Activated CD8-positive, alpha-beta memory T cell treated with anti-CD3 and anti-CD28 coated beads for 36 hours (primary cell): ENCODE results near the gene STAM. TPM values are rescaled to one million over a fixed set of nuclear protein-coding genes. Genes with fewer than 3 reads are reported as not detected.

Experiments used
- CTCF ChIA-PET: fragments of 350-600 bp; sonication (Branson Sonifier 250); formaldehyde crosslinking; loops from one replicate; lab custom pipeline; 2021; ENCODE audit warnings: antibody characterized with exemption; lab: Charles Lee
- POLR2A ChIA-PET: fragments of 350-600 bp; sonication (Branson Sonifier 250); formaldehyde crosslinking; loops from one replicate; lab custom pipeline; 2021; ENCODE audit warnings: antibody characterized with exemption; lab: Charles Lee
- total RNA-seq, 2 experiments: library from RNA; stranded (reverse); gene quantifications; one replicate each; pipeline ENCODE4 v1.2.3, GENCODE V29; 2021

Gene STAM
- total RNA-seq, 2 experiments from 2014 or later = 21.2 to 24.2 TPM

DNA sequence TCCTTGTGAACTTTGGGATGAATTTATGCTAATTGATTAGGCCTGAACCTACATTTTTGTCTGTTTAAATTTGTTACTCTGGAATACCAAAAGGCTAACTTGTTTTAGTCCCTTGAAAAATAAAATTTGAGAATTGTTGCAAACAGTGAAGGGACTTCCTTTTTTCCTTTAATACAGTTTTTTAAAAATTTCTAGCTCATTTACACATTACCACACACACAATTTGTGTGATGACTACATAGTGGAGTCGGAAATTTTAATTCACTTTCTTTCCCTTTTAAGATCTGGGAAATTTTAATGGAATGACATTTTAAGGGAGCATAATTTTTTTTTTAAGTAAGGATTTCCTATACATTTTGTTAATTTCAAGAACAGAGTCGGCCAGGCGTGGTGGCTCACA is 99.5 kb downstream of the STAM start:
- ChIA-PET CTCF (no interaction called here), POLR2A (no interaction called here)

DNA sequence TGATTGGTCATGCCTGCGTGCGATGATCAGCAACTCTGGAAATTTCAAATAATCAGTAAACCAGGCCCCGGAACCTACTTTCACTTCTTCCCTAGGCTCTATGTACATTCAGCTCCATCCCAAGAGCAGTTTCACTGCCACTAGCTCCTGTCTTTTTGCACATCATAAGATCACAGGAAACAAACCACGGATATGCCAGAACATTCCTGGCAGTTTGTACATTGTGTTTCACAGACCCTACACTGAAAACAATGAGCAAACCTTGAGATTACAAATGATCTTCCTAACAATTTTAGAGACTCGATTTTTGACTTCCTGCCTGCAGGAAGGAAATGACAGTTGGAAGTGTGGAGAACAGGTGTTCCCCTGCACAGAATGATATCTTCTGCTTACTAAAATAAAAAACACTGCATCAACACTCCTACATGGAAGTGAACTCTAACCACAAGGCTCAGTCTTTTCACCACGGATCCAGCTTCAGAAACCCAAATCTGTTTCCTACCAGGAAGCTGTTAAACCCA is 100.5 kb downstream of the STAM start:
- ChIA-PET POLR2A (no interaction called here), CTCF (no interaction called here)

DNA sequence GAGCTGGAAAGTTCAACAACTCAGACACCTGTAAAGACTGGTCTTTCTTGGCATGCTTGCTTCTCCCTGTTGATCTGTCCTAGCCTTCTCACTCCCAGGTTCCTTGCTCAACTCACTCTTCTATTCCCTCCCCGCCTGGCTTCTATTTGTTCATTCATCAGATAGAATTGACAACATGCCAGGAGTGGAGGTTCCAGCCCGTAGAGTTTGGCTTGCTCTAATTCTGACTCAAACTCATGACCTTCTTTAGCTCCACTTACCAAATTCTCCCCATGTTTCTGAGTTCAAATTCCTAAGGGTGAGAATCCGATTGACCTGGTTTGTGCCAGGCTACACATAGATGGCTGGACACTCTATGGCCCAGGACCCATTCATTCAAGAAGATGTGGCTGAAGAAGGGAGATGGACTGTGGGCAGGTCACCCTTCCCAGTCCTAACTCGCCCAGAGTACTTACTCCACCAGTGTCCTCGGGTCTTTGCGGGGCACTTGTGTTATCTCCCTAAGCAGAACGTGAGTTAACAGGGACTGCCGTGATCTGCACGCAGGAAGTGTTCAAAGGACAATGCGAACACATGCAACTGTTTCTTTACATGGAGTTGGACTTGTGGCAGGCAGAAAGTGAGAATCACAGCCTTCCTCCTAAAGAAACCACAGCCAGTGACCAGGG is 104.1 kb downstream of the STAM start:
- ChIA-PET CTCF (interaction anchor here (0.8 kb wide), 1 partner anchor 14 kb away, joined by 3 read pairs; no protein-coding TSS in a partner anchor), POLR2A (no interaction called here)

DNA sequence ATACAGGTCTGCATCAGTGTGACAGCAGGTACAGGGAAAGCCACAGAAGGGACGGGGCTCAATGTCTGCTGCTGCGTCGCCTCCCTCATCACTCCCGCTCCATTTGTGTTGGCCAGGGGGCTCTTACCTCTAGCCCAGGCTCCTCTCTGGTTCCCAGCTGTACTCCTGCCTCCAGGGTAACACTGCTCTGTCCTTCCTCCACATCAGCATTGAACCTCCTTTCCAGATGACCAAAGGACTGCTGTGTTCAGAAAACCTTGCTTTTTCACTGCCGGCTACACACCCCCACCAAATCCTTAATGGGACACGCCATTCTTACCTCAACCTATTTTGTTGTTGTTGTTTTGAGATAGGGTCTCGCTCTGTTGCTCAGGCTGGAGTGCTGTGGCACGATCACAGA is 105.9 kb downstream of the STAM start:
- CTCF ChIA-PET = no interaction called here
- POLR2A ChIA-PET = no interaction called here

DNA sequence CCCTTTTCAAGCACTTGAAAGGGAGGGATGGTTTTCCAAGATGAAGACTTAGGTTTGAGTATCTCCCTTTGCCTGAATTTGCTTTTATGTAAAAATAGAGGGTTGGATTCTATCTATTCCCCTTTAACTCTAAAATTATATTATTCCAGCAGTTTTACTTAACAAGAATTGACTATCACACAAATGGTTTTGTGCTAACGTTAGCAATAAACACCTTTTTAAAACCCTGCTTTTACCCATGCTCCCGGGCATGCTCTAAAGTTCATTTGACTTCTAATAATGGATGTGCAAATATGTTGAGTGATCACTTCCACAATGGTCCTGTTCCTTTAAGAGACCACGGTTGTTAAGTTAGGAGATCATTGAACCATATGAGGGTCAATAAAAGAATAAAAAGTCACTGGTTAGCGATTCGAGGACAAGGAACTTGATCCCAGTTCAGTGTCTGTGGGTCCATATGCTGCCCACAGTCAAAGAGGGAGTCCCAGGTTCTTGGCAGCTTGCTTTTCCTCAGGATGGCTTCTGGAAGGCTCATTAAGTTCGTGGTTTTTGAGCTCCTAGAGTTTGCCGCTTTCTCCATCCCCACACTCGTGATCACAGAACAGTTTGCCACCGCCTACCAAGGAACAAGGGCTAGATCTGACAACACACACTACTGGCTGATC is 108.0 kb downstream of the STAM start, which contains the start of gene TMEM236:
Gene TMEM236 (plus strand): TSS at position 421 of the 665 bp plus-strand sequence. CDS start 95 bp downstream, at position 516.
- POLR2A ChIA-PET = no interaction called here
- CTCF ChIA-PET = no interaction called here

DNA sequence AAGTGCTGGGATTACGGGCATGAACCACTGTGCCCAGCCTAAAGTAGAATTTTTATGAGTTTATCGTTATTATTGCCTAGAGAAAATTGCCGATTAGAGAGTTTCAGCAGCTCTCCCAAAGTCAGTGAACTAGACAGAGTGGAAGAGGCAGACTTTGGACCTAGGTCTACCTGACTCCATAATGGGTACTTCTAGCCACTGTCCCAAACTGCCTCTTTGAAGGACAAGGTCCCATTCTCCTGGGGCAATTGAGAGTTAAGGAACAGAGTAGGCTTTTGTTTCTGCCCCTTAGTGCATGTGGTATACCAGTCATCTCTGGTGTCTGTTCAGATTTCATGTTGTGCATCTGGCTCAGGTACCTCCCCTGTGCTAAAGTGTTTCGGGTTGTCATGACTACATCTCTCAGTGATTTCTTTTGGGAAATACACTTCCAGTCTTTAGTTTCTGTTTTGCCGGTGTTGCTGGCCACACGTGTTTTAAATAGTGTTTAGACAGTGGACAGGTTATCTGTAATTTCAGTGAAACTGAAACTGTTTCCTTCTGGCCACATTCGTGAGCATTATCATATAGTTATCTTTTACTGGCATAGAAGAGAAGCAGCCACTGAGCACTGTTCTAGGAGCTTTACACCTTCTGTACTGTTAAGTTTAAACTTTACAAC is 112.7 kb downstream of the STAM start:
- ChIA-PET POLR2A (no interaction called here), CTCF (no interaction called here)

DNA sequence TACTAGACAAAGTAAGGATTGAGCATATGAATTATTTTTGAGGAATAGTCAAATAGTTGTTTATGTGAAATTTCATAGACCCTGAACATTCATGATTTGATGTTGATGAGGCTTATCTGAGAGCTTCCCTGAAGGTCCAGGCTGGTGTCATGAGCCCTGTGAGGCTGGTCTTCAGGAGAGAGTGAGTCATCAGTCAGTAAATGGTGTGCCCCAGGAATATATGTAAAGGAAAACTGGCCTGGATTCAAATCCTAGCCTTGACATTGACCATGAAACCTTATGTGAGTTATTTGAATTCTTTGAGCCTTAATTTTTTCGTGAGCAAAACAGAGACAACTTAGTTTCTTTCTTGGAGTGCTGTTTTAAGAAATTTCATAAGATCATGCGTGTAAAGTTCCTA is 114.2 kb downstream of the STAM start:
- ChIA-PET POLR2A (no interaction called here), CTCF (interaction anchor here (1.0 kb wide), 1 partner anchor 13 kb away, joined by 5 read pairs; no protein-coding TSS in a partner anchor)

DNA sequence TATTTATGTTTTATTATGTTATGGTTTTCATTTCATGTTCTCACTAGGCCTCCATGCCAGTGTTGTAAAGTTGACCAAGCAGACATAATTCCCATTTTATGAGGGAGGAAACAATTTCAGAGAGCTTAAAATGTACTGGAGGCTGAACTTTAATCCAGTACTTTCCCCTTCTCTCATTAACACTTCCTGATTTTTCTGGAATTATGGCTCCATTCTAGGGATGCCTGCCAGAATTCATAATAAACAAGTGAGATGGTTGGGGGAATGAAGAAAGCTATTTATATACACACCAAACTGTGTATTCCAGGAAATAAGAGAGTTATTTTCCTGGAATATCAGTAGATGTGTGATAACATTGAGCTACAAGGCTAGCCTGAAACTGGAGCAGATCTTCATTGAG is 114.9 kb downstream of the STAM start:
- POLR2A ChIA-PET = no interaction called here
- CTCF ChIA-PET = no interaction called here

DNA sequence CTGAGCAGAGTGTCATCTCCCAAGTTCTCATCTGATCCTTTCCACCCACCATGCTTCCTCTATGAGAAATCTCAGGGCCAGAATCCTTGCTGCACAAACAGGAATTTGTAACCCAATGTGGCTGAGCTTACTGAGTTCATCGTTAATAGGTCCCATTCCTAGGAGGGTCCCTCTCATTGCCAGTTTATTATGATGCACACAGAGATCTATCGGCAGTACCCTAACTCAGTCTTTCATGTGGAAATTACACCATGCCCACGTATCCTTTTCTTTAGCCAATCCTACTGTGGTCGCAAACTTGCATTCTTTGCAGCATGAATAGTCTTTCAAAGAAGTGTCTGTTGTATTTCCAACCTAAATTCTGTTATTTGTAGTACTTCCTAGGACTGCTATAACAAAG is 120.2 kb downstream of the STAM start:
- CTCF ChIA-PET = no interaction called here
- POLR2A ChIA-PET = no interaction called here

DNA sequence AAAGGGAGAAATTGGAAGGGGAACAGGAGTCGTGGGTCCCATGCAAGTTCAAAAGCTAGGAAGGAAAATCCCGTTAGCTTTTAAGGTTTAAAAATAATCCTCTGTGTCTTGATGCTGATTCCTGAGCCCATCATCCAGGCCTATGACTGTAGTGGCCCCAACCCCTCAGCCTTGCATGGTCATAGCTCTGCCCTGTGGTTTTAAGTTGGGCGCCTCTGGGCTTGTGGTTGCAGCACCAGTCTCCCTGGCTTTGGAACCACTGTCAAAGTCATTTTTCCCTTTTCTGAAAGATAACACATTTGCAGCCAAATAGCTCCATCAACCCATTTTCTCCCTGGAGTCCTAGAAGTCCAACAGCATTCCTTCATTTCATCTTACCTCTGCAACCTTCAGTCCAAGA is 121.7 kb downstream of the STAM start:
- CTCF ChIA-PET = no interaction called here
- POLR2A ChIA-PET = no interaction called here

Other genes with a start within 250 kb of the STAM start
- not detected for gene ST8SIA6, start 189.6 kb upstream of the STAM start, total RNA-seq
- gene HACD1, start 26.8 kb upstream of the STAM start, total RNA-seq = 1 to 10 TPM; 1.5 to 2.1 TPM
- under 1 TPM; 0.04 TPM for gene TMEM236, start 108.0 kb downstream of the STAM start, total RNA-seq
- under 1 TPM in 1 of 2 experiments, not detected in 1; 0.04 TPM for gene MRC1, start 165.2 kb downstream of the STAM start, total RNA-seq